ENCODE data around the gene IL16. TPM values are rescaled to one million over a fixed set of nuclear protein-coding genes. Genes with fewer than 3 reads are reported as not detected.
A peak's percentile ranks its signal among the peaks of the same experiment; 100 is the strongest.

IL16 gene
- total and polyA plus RNA-seq, 2 experiments from 2014 or later = 0.32 to 0.53 TPM

DNA sequence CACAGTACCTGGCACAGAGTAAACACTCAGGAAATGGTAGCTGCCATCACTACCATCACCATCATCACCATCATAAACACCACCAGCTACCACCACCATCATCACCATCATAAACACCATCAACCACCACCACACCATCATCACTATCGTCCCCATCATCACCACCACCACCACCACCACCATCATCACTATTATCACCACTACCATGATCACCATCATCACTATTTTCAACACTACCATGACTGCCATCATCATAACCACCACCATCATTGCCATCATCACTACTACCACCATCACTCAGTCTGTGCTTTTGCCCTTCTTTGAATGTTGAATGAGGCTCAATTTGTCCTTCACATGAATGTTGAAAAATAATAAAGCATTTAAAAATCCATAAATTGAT is 21.2 kb upstream of the IL16 start:
- H3K9me3 ChIP-seq (ENCODE audit: low read depth) = no peaks in the 10 kb centered on the region
- WGBS, 2 experiments (ENCODE audit: low coverage in 1 of 2, low lambda C conversion rate in 2 of 2, missing lambda C conversion rate in 2 of 2) = 74 to 94% methylated on average over 1 of the region's 1 CpG
- H4K20me1 ChIP-seq (ENCODE audit: insufficient read depth) = no peaks in the 10 kb centered on the region
- in situ Hi-C loops (cut with MboI) = no loop called here
- no peaks in the 10 kb centered on the region for H3F3A ChIP-seq (ENCODE audit: insufficient read depth)
- no peak for TF ChIP-seq EZH2 (IDR thresholded peaks at IDR 0.05; ENCODE audit: insufficient read depth, poor library complexity, severe bottlenecking)
- TF ChIP-seq EZH2phosphoT487 (IDR thresholded peaks at IDR 0.05; ENCODE audit: insufficient read depth, low read depth) = no peak
- no peaks in the 10 kb centered on the region for H3K9me2 ChIP-seq (ENCODE audit: insufficient read depth)
- no peaks in the 10 kb centered on the region for H3K27me3 ChIP-seq (replicated peaks; ENCODE audit: insufficient read depth)
- H3K4me3 ChIP-seq = no peak overlapping the region
- 0 out of 2 replicates have a peak, but pooled peaks cover 5% of the 10 kb centered on the region for H3K4me1 ChIP-seq (ENCODE audit: insufficient read depth)
- no peak overlapping the region for H3K27ac ChIP-seq
- no peak overlapping the region for H3K9ac ChIP-seq
- H2AFZ ChIP-seq = no peak overlapping the region
- DNase-seq = no peak
- no peaks in the 10 kb centered on the region for H3K36me3 ChIP-seq (ENCODE audit: low read depth)
- H3K79me2 ChIP-seq (ENCODE audit: insufficient read depth) = no peaks in the 10 kb centered on the region
- no peak overlapping the region for H3K4me2 ChIP-seq (ENCODE audit: unreplicated experiment)

DNA sequence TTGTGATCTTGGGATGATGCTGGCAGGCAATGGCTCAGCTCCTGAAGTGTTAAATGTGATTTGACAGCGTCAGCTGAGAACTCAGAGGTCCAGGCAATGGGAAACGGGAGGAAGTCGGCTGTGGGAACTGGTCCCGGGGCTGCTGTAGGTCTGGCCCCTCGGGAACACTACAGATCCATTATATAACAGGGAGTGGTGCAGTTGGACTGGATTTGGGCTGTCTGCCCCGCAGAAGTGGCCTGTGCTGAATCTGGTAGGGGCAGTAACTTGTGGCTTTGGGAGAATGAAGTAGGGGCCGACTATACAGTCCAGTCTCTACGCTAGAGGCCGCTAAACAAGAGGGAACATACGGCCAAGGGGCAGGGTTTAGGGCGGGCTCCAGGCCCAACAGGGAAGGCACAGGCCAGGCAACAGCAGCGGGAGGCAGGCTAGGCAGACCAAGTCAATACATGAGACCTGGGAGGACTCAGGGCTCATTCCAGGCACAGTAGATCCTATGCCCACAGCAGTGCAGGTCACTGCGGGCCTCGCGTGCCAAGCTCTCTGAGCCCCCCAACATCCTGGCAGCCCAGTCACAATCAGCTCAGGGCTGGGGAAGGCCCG is 20.3 kb upstream of the IL16 start:
- Histone ChIP-seq H3K9me3 (ENCODE audit: low read depth) (no peaks in the 10 kb centered on the region), H4K20me1 (ENCODE audit: insufficient read depth) (no peaks in the 10 kb centered on the region), H3K36me3 (ENCODE audit: low read depth) (no peaks in the 10 kb centered on the region), H3K27ac (no peak overlapping the region), H3F3A (ENCODE audit: insufficient read depth) (0 out of 2 replicates have a peak, but pooled peaks cover under 1% of the 10 kb centered on the region), H3K4me1 (ENCODE audit: insufficient read depth) (no peaks in the 10 kb centered on the region), H2AFZ (peak overlapping the region; percentile 23; the same call in 1 of the 2 replicates), H3K9me2 (ENCODE audit: insufficient read depth) (no peaks in the 10 kb centered on the region), H3K79me2 (ENCODE audit: insufficient read depth) (no peaks in the 10 kb centered on the region), H3K4me2 (ENCODE audit: unreplicated experiment) (no peak overlapping the region), H3K27me3 (replicated peaks; ENCODE audit: insufficient read depth) (no peaks in the 10 kb centered on the region), H3K4me3 (no peak overlapping the region), H3K9ac (no peak overlapping the region)
- peak; percentile 44 for DNase-seq
- 26 to 28% methylated on average over 16 of the region's 16 CpGs for WGBS, 2 experiments (ENCODE audit: low coverage in 1 of 2, low lambda C conversion rate in 2 of 2, missing lambda C conversion rate in 2 of 2)
- TF ChIP-seq EZH2 (IDR thresholded peaks at IDR 0.05; ENCODE audit: insufficient read depth, poor library complexity, severe bottlenecking) (no peak), EZH2phosphoT487 (IDR thresholded peaks at IDR 0.05; ENCODE audit: insufficient read depth, low read depth) (no peak)
- in situ Hi-C loops (cut with MboI) = no loop called here

DNA sequence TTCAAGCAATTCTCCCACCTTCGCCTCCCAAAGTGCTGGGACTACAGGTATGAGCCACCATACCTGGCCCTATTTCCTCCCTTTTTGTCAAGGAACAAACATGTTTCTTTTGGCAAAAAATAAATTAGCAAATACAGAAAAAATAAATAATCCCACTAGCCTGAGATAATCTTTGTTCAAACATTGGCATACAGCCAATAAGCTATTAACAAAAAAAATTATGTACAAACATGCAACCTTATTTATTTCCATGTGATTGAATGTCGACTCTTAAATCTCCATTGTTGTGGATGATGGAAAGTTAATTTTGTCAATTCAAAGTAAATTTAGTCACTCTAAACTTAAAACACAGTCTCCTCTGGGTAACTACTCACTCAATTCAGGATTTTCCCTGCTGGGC is 18.3 kb upstream of the IL16 start:
- TF ChIP-seq EZH2 (IDR thresholded peaks at IDR 0.05; ENCODE audit: insufficient read depth, poor library complexity, severe bottlenecking) (no peak), EZH2phosphoT487 (IDR thresholded peaks at IDR 0.05; ENCODE audit: insufficient read depth, low read depth) (no peak)
- Histone ChIP-seq H3K79me2 (ENCODE audit: insufficient read depth) (no peaks in the 10 kb centered on the region), H3K36me3 (ENCODE audit: low read depth) (no peaks in the 10 kb centered on the region), H3K9ac (no peak overlapping the region), H2AFZ (no peak overlapping the region), H3K27ac (no peak overlapping the region), H4K20me1 (ENCODE audit: insufficient read depth) (no peaks in the 10 kb centered on the region), H3F3A (ENCODE audit: insufficient read depth) (peaks cover 14% of the 10 kb centered on the region; the same call in 1 of the 2 replicates), H3K9me2 (ENCODE audit: insufficient read depth) (no peaks in the 10 kb centered on the region), H3K4me2 (ENCODE audit: unreplicated experiment) (no peak overlapping the region), H3K27me3 (replicated peaks; ENCODE audit: insufficient read depth) (no peaks in the 10 kb centered on the region), H3K9me3 (ENCODE audit: low read depth) (no peaks in the 10 kb centered on the region), H3K4me1 (ENCODE audit: insufficient read depth) (peaks cover 18% of the 10 kb centered on the region), H3K4me3 (no peak overlapping the region)
- in situ Hi-C loops (cut with MboI) = no loop called here
- WGBS, 2 experiments (ENCODE audit: low coverage in 1 of 2, low lambda C conversion rate in 2 of 2, missing lambda C conversion rate in 2 of 2) = 68 to 75% methylated on average over 2 of the region's 2 CpGs
- no peak for DNase-seq

DNA sequence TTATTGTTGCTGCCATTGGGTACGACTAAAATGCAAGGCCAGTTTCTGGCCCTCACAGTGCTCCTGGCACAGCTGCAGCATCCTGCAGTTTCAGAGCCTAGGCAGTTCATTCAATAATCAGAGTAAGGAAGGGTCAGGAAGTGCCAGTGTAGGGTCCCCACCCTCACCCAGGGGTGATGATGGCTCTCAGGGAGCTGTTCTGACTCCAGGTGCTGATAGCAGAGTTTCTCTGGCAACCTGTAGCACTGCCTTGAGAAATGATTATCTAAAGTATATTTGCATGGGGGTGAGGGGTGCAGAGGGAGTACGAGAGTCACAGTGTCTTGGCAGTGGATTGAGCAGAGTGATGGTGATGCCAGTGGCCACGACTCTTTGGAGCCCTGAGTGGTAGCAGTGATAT is 15.5 kb upstream of the IL16 start:
- Histone ChIP-seq H3K27ac (no peak overlapping the region), H3K4me3 (no peak overlapping the region), H3K4me1 (ENCODE audit: insufficient read depth) (peaks cover 30% of the 10 kb centered on the region), H3K9me3 (ENCODE audit: low read depth) (no peaks in the 10 kb centered on the region), H3K79me2 (ENCODE audit: insufficient read depth) (no peaks in the 10 kb centered on the region), H4K20me1 (ENCODE audit: insufficient read depth) (no peaks in the 10 kb centered on the region), H3K36me3 (ENCODE audit: low read depth) (no peaks in the 10 kb centered on the region), H3K27me3 (replicated peaks; ENCODE audit: insufficient read depth) (no peaks in the 10 kb centered on the region), H3K9me2 (ENCODE audit: insufficient read depth) (no peaks in the 10 kb centered on the region), H3K9ac (no peak overlapping the region), H3K4me2 (ENCODE audit: unreplicated experiment) (no peak overlapping the region), H2AFZ (no peak overlapping the region), H3F3A (ENCODE audit: insufficient read depth) (peaks cover 24% of the 10 kb centered on the region)
- in situ Hi-C loops (cut with MboI) = no loop called here
- no peak for DNase-seq
- no peak for TF ChIP-seq EZH2phosphoT487 (IDR thresholded peaks at IDR 0.05; ENCODE audit: insufficient read depth, low read depth)
- WGBS, 2 experiments (ENCODE audit: low coverage in 1 of 2, low lambda C conversion rate in 2 of 2, missing lambda C conversion rate in 2 of 2) = 36 to 38% methylated on average over 3 of the region's 3 CpGs
